Mesenchymal stem cell (in vitro differentiated cells and primary cell): ENCODE results near the gene KIF5A.

Experiments used
- DNase-seq: peaks from one replicate; pipeline ENCODE4 v3.0.0-alpha.2; 2013
- H2AFZ ChIP-seq: one replicate; pipeline ENCODE4 v1.6.1; 2013; ENCODE audit warnings: low read depth, mild to moderate bottlenecking, control low read depth, inconsistent platforms, low read length, moderate library complexity
- H2AK5ac ChIP-seq: 2 replicates; pipeline ENCODE4 v1.6.1; 2013; ENCODE audit warnings: low read length, moderate library complexity, mild to moderate bottlenecking, inconsistent platforms; ENCODE audit not compliant: severe bottlenecking
- H2BK120ac ChIP-seq: one replicate; pipeline ENCODE4 v1.6.1; 2013; ENCODE audit warnings: low read depth, mild to moderate bottlenecking, inconsistent platforms, low read length, moderate library complexity
- H2BK12ac ChIP-seq, 2 experiments: one replicate each; pipeline ENCODE4 v1.6.1; 2013; ENCODE audit warnings: inconsistent platforms in 2 of 2, low read length in 2 of 2, mild to moderate bottlenecking in 2 of 2, moderate library complexity in 2 of 2, control low read depth in 1 of 2
- H2BK15ac ChIP-seq: one replicate; pipeline ENCODE4 v1.6.1; 2013; ENCODE audit warnings: mild to moderate bottlenecking, low read depth, inconsistent platforms; ENCODE audit not compliant: poor library complexity, severe bottlenecking
- H2BK5ac ChIP-seq: 2 replicates; pipeline ENCODE4 v1.6.1; 2013; ENCODE audit warnings: low read depth, mild to moderate bottlenecking, low read length, control low read depth, inconsistent platforms; ENCODE audit not compliant: poor library complexity, severe bottlenecking
- H3K14ac ChIP-seq, 2 experiments: one replicate each; pipeline ENCODE4 v1.6.1; 2013; ENCODE audit warnings: inconsistent platforms in 2 of 2, low read length in 2 of 2, control low read depth in 1 of 2, mild to moderate bottlenecking in 1 of 2, moderate library complexity in 1 of 2
- H3K18ac ChIP-seq, 2 experiments: one replicate each; pipeline ENCODE4 v1.6.1; 2013; ENCODE audit warnings: inconsistent platforms in 2 of 2, low read length in 2 of 2, control low read depth in 1 of 2, low read depth in 1 of 2, mild to moderate bottlenecking in 1 of 2
- H3K23ac ChIP-seq, 2 experiments: one replicate each; pipeline ENCODE4 v1.6.1; 2013; ENCODE audit warnings: inconsistent platforms in 2 of 2, low read length in 2 of 2, mild to moderate bottlenecking in 2 of 2, moderate library complexity in 2 of 2, control low read depth in 1 of 2
- H3K27ac ChIP-seq: 2 replicates; pipeline ENCODE4 v1.5.1; 2013; ENCODE audit warnings: mild to moderate bottlenecking, moderate library complexity, low read length, control low read depth, inconsistent platforms; ENCODE audit not compliant: poor library complexity, severe bottlenecking
- H3K27me3 ChIP-seq, 2 experiments: 2 replicates each; pipeline versions ENCODE4 v1.6.1 to v1.7.0; 2013; ENCODE audit warnings: low read length in 2 of 2, mild to moderate bottlenecking in 2 of 2, moderate library complexity in 2 of 2, control low read depth in 1 of 2, inconsistent platforms in 1 of 2; ENCODE audit not compliant: control insufficient read depth in 1 of 2, insufficient read depth in 1 of 2
- H3K36me3 ChIP-seq, 2 experiments: 2 replicates each; pipeline versions ENCODE4 v1.6.1 to v1.7.0; 2013; ENCODE audit warnings: low read length in 2 of 2, control low read depth in 1 of 2, inconsistent platforms in 1 of 2, low read depth in 1 of 2, mild to moderate bottlenecking in 1 of 2; ENCODE audit not compliant: insufficient read depth in 2 of 2, control insufficient read depth in 1 of 2
- H3K4ac ChIP-seq, 2 experiments: one replicate each; pipeline ENCODE4 v1.6.1; 2013; ENCODE audit warnings: inconsistent platforms in 2 of 2, low read length in 2 of 2, mild to moderate bottlenecking in 2 of 2, moderate library complexity in 2 of 2, control low read depth in 1 of 2, low read depth in 1 of 2
- H3K4me1 ChIP-seq: 2 replicates; pipeline ENCODE4 v1.6.1; 2013; ENCODE audit warnings: low read depth, low read length, control low read depth; ENCODE audit not compliant: control insufficient read depth, insufficient read depth
- H3K4me2 ChIP-seq: 2 replicates; pipeline ENCODE4 v1.6.1; 2013; ENCODE audit warnings: low read length, mild to moderate bottlenecking, inconsistent platforms; ENCODE audit not compliant: poor library complexity, severe bottlenecking
- H3K4me3 ChIP-seq, 2 experiments: 2 replicates each; pipeline versions ENCODE4 v1.5.1 to v1.7.0; 2013; ENCODE audit warnings: low read length in 2 of 2, mild to moderate bottlenecking in 2 of 2, control low read depth in 1 of 2, low read depth in 1 of 2; ENCODE audit not compliant: insufficient read depth in 1 of 2
- H3K79me1 ChIP-seq: replicated peaks from 2 replicates; pipeline ENCODE4 v1.6.1; 2013; ENCODE audit warnings: mild to moderate bottlenecking, control low read depth, low read length, inconsistent platforms; ENCODE audit not compliant: poor library complexity, severe bottlenecking
- H3K9ac ChIP-seq: 2 replicates; pipeline ENCODE4 v1.7.0; 2013; ENCODE audit warnings: mild to moderate bottlenecking, low read length, moderate library complexity
- H3K9me3 ChIP-seq: 2 replicates; pipeline ENCODE4 v1.7.0; 2013; ENCODE audit warnings: mild to moderate bottlenecking, low read length; ENCODE audit not compliant: control insufficient read depth
- H4K8ac ChIP-seq: one replicate; pipeline ENCODE4 v1.6.1; 2013; ENCODE audit warnings: inconsistent platforms, mild to moderate bottlenecking, low read length, moderate library complexity
- H4K91ac ChIP-seq: one replicate; pipeline ENCODE4 v1.6.1; 2013; ENCODE audit warnings: mild to moderate bottlenecking, low read length, inconsistent platforms
- WGBS: methylation state at CpG from one replicate; pipeline ENCODE4 v1.1.7; 2013; ENCODE audit warnings: mixed read lengths; 5-methylcytosine and 5-hydroxymethylcytosine counted together

The KIF5A gene

GRCh38 chr12:57621497-57622292, 71.9 kb downstream of the KIF5A start:
- H3K4ac ChIP-seq = no peak overlapping the region
- H2AK5ac ChIP-seq = no peak overlapping the region
- WGBS = 1% methylated on average over 49 of the region's 49 CpGs
- H3K4me2 ChIP-seq = peak overlapping the region; percentile 59
- H3K27me3 ChIP-seq = peaks cover 80 to 93% of the 10 kb centered on the region in 2 experiments
- peaks cover 0 to 9% of the 10 kb centered on the region in 2 experiments for H3K36me3 ChIP-seq
- peak overlapping the region in 1 of 2 experiments; percentile 69 for H3K4me3 ChIP-seq
- H2BK15ac ChIP-seq = no peak overlapping the region
- no peaks in the 10 kb centered on the region for H3K9me3 ChIP-seq
- DNase-seq = peak; percentile 50
- H3K27ac ChIP-seq = no peak overlapping the region
- H4K8ac ChIP-seq = no peak overlapping the region
- no peak overlapping the region for H2BK5ac ChIP-seq
- H3K9ac ChIP-seq = peak overlapping the region; percentile 26
- H2BK120ac ChIP-seq = no peak overlapping the region
- H3K4me1 ChIP-seq = peaks cover 17% of the 10 kb centered on the region
- H3K79me1 ChIP-seq = no peaks in the 10 kb centered on the region
- H3K14ac ChIP-seq = no peak overlapping the region
- no peak overlapping the region for H4K91ac ChIP-seq
- no peak overlapping the region for H2AFZ ChIP-seq
- no peak overlapping the region for H2BK12ac ChIP-seq
- H3K23ac ChIP-seq = no peak overlapping the region
- H3K18ac ChIP-seq = no peak overlapping the region

DNA sequence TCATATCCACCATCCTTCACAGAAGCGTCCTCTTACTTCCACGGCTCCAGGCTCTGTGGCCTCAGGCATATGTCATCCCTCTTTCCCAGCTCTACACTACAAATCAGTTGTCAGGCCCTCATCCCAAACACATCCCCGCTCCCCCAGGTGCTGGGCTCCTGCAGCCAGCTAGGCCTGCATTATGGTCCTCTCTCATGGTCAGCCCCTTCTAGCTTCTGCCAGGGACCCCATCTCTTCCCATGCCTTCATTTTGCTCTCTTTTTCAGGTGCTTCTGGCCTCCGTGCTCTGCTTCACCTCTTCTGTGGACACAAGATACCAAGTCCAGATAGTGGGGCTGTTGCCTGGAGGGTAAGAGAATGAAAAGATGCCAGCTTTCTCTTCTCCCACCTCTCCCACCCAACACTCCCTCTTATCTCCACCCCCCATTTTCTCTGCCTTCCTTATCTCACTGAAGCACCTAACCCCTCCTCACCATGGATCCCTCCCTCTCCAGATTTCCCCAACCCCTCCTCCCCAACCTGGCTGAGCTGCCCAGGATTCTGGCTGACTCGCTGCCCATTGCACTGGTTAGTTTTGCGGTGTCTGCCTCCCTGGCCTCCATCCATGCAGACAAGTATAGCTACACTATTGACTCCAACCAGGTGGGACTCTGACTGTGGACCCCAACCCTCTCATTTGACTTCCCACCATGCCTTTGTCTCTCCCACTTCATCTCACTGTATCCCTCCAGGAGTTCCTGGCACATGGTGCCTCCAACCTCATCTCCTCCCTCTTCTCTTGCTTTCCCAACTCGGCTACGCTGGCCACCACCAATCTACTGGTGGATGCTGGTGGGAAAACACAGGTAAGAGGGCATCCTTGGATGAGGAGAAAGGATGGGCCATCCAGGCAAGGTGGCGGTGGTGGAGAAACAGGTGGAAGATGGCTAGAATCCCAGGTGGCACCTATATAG, 72.7 kb downstream of the KIF5A start:
- H3K4me1 ChIP-seq = peaks cover 20% of the 10 kb centered on the region
- no peak for DNase-seq
- H2BK15ac ChIP-seq = no peak overlapping the region
- 72% methylated on average over 8 of the region's 9 CpGs for WGBS
- no peak overlapping the region for H3K4me3 ChIP-seq
- no peak overlapping the region for H2AFZ ChIP-seq
- H3K18ac ChIP-seq = no peak overlapping the region
- peaks cover 0 to 5% of the 10 kb centered on the region in 2 experiments for H3K36me3 ChIP-seq
- H4K91ac ChIP-seq = no peak overlapping the region
- no peak overlapping the region for H2BK120ac ChIP-seq
- no peak overlapping the region for H2BK5ac ChIP-seq
- no peak overlapping the region for H3K27ac ChIP-seq
- H3K9me3 ChIP-seq = no peaks in the 10 kb centered on the region
- no peak overlapping the region for H3K9ac ChIP-seq
- no peak overlapping the region for H3K4me2 ChIP-seq
- H3K27me3 ChIP-seq = peaks cover 89 to 94% of the 10 kb centered on the region in 2 experiments
- H3K23ac ChIP-seq = no peak overlapping the region
- H3K14ac ChIP-seq = no peak overlapping the region
- H3K79me1 ChIP-seq = no peaks in the 10 kb centered on the region
- H4K8ac ChIP-seq = no peak overlapping the region
- no peak overlapping the region for H2BK12ac ChIP-seq
- H3K4ac ChIP-seq = no peak overlapping the region
- H2AK5ac ChIP-seq = no peak overlapping the region

DNA sequence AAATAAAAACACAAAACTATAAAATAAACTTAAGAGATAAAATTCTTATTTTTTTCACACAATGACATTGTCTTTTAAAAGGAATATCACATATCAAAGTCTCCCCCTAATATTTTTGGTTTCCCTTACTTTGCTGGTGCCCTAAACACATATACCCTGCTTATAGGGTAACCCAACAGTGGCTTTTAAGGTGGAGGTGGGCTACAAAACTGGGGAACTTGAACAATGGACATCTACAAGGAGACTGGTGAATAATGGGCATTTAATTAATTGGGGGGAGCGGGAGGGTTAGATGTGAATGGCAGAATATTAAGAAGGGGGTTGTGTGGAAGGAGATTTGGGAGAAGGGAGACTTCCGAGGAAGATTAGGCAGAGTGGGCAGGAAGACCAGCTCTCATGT, 73.5 kb downstream of the KIF5A start:
- Histone ChIP-seq H3K9ac (no peak overlapping the region), H2BK5ac (no peak overlapping the region), H3K9me3 (no peaks in the 10 kb centered on the region), H3K36me3 (no peaks in the 10 kb centered on the region), H3K4me1 (peaks cover 25% of the 10 kb centered on the region), H3K14ac (no peak overlapping the region), H2AFZ (no peak overlapping the region), H2AK5ac (no peak overlapping the region), H4K8ac (no peak overlapping the region), H3K23ac (no peak overlapping the region), H3K27me3 (peaks cover 92 to 95% of the 10 kb centered on the region in 2 experiments), H3K4me3 (no peak overlapping the region), H2BK120ac (no peak overlapping the region), H2BK12ac (no peak overlapping the region), H3K4me2 (no peak overlapping the region), H4K91ac (no peak overlapping the region), H3K4ac (no peak overlapping the region), H3K27ac (no peak overlapping the region), H3K79me1 (no peaks in the 10 kb centered on the region), H3K18ac (no peak overlapping the region), H2BK15ac (no peak overlapping the region)
- WGBS = 81% methylated on average over 2 of the region's 2 CpGs
- no peak for DNase-seq

DNA sequence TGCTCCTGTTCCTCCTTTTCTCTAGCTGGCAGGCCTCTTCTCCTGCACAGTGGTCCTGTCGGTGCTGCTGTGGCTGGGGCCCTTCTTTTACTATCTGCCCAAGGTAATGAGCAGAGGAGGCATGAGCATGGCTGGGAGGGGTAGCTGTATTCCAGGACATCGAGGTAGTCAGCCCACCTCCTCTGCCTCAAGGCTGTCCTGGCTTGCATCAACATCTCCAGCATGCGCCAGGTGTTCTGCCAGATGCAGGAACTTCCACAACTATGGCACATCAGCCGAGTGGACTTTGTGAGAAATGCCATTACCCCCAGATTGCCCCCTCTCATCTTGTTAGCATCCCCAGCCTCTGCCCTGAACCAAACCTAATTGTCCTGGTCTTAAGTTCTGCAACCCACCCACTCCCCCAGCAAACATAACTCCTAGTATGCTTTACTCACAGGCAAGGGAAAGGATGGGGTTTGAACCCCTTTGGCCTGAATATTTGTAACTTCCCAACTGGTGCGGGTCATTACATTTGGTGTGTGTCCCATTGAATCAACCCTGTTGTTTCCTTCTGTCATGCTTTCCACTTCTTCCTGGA, 74.1 kb downstream of the KIF5A start:
- H2BK12ac ChIP-seq = no peak overlapping the region
- H3K9ac ChIP-seq = no peak overlapping the region
- 67% methylated on average over 4 of the region's 5 CpGs for WGBS
- no peaks in the 10 kb centered on the region for H3K79me1 ChIP-seq
- H3K4ac ChIP-seq = no peak overlapping the region
- H2BK120ac ChIP-seq = no peak overlapping the region
- no peak overlapping the region for H2AFZ ChIP-seq
- no peak overlapping the region for H3K27ac ChIP-seq
- no peak overlapping the region for H2AK5ac ChIP-seq
- H4K8ac ChIP-seq = no peak overlapping the region
- H2BK15ac ChIP-seq = no peak overlapping the region
- H3K18ac ChIP-seq = no peak overlapping the region
- no peak overlapping the region for H4K91ac ChIP-seq
- no peak overlapping the region for H3K4me3 ChIP-seq
- H3K9me3 ChIP-seq = no peaks in the 10 kb centered on the region
- H3K36me3 ChIP-seq = no peaks in the 10 kb centered on the region
- peaks cover 25% of the 10 kb centered on the region for H3K4me1 ChIP-seq
- H3K27me3 ChIP-seq = peaks cover 97 to 98% of the 10 kb centered on the region in 2 experiments
- H3K14ac ChIP-seq = no peak overlapping the region
- no peak overlapping the region for H3K4me2 ChIP-seq
- no peak overlapping the region for H2BK5ac ChIP-seq
- H3K23ac ChIP-seq = no peak overlapping the region
- no peak for DNase-seq
